Medulla oblongata (tissue), 1 donor: ENCODE results near the gene PLXNA1.

Source experiments
- DNase-seq: peaks from one replicate; pipeline ENCODE4 v3.0.0-alpha.2; 2015; ENCODE audit errors: extremely low spot score

PLXNA1 gene

DNA sequence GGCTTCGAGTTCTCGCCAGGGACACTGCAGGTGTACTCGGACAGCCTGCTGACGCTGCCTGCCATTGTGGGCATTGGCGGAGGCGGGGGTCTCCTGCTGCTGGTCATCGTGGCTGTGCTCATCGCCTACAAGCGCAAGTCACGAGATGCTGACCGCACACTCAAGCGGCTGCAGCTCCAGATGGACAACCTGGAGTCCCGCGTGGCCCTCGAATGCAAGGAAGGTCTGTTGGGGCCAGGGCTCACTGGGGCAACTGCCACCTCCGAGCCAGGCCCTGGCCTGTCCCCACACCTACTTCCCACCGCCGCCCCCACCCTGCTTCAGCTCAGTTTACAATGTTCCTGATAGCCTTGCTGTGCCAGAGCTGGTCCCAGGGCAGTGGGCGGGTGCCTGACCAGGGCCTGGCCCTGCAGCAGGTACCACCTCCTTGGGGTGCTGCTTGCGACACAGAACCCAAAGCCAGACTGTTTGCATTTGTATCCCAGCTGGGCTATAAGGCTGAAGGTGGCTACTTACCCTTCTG, 35.5 kb downstream of the PLXNA1 start:
- no peak for DNase-seq

DNA sequence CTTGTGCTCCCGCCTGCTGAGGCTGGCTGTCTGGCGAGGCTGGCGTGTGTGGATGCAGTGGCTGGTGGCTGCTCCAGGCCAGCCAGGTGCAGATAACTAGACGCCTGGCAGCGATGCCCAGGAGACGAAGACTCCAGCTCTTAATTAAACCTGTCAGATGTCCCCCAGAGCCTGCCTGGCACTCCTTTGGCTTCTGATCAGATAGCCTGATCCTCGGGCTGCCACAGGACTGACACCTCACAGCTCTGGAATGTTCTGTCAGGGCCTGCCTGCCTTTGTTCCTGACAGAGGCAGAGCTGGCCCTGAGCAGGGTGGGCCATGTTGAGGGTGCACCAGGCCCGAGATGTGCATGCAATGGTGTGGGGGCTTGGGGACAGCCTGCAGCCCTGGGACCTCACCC, 36.5 kb downstream of the PLXNA1 start:
- no peak for DNase-seq

DNA sequence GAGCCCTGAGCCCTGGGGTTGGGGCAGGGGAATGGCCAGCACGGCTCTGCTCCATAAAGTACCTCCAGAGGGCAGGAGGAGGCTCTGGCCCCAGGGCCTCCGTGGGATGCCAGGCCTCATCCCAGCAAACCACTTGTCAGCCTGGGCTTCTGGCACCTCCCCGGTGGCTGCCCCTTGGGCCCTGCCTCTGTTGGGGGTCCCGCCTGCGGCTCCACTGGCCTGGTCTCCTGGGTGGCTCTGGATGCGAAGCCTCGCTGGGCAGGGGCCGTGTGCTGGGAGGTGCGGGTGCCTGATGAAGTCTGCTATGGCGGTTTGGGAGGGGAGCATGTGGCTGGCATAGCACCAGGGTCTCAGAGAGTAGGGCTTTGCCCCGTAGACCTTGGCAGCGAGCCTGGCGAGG, 37.6 kb downstream of the PLXNA1 start:
- DNase-seq, result no peak

DNA sequence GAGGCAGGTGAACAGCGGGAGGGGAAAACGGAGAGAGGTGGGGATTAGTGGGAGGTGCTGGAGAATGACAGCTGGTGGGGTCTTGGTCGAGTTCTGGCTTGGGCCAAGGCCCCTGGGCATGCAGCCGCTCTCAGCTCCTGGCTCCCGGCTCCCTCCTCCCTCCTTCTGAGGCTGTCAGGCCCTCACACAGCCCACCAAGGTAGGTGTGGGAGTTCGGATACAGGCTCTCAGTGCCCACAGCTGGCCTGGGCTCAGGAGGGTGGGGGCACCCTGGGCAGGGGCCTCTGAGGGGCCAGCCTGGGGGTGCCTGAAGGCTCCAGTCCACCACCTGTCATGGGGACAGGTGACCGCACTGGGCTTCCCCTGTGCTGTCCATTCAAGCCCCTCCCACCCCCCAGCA, 39.9 kb downstream of the PLXNA1 start:
- no peak for DNase-seq

DNA sequence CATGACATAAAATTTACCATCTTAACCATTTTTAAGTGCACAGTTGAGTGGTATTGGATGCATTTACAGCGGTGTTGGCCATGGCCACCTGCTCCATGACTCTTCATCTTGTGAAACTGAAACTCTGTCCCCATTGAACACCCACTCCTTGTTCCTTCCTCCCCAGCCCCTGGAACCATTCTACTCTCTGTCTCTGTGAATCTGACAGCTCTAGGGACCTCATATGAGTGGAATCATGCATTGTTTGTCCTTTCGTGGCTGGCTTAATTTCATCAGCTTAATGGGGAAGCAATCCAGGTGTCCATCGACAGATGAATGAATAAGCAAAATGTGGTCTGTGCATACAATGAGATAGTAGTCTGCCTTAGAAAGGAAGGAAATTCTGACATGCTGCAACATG, 42.5 kb downstream of the PLXNA1 start:
- DNase-seq, result no peak

DNA sequence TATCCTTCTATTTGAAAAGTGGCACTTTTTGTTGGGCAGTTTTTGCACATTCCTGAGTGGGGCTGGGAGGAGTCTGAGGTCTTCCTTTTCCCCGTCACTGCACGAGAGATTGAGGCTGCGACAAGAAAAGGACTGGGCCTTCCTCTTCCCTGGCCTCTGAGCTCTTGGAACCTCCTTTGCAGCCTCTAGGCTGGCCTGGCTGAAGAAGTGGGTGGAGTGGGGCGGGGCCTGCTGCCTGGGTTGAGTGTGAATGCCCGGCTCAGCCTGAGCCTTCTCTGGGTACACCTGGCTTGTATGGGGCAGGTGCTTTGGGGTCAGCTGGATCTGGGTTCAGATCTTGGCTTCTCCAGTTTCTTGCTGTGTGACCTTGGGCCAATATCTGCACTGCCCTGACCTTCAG, 43.1 kb downstream of the PLXNA1 start:
- DNase-seq, result no peak

DNA sequence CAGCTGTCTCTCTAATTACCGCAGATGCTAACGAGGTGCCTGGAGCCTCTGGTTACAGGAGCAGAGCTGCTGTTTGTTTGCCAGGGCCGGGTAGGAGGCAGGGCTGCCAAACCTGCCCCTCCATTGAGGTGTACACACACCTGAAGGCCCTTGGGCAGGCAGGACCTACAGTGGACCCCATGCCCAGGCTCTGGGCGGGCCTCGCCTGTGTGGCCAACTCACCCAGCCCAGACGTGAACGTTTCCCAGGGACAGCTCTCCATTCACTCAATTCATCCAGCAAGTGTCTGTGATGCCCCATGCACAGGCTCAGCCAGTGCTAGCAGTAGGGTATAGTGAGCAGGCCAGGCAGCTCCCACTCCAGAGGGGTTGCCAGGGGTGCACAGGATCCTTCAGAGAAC, 43.7 kb downstream of the PLXNA1 start:
- no peak for DNase-seq

DNA sequence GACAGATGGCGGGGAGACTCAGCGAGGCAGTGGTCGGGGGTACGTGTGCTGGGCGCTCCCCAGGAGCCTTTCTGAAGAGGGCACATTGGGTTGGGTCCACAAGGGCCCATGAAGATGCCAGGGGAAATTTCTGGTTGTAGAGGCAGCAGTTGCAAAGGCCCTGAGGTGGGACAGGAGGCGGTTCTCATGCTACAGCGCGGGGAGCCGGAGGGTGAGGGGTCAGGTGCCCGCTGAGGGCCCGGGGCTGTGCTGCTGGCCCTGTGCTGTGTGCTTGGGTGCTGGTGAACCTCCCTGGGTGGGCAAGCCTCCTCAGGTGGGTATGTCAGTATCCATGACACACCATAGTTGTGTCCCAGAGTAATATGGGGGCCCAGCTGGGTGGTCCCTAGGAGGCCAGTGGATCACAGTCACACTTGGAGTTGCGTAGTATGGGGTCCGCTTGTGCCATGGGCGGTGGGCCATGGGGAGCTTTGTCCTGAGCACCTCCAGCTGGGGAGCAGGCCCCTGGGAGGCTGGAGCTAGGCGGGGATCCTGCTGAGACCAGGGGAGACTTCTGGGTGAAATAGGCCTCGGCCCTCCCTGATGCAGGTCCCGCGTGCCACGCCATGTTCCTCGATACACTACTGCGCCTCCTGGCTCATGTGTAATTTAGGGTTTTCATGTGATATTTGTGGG, 44.3 kb downstream of the PLXNA1 start:
- DNase-seq, result no peak

DNA sequence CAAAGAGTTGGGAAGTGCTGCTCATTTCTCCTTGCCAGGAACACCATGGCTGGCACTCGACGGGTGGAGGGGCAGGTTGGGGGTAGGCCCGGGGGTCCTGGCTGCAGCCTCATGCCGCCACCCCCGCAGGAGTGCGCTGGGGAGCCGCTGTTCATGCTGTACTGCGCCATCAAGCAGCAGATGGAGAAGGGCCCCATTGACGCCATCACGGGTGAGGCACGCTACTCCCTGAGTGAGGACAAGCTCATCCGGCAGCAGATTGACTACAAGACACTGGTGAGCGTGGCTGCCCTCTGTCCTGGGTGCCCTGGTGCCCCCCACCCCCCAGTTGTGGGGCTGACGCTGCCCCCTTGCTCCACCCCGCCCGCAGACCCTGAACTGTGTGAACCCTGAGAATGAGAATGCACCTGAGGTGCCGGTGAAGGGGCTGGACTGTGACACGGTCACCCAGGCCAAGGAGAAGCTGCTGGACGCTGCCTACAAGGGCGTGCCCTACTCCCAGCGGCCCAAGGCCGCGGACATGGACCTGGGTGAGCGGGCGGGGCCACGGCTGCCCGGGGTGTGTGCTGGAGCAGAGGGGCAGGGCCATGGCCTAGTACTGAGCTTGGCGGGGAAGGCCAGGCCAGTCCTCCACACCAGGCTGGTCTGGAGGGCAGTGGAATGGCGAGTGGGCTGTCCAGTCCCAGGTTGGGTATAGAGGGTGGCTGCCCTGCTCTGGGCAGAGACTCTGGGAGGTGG, 45.1 kb downstream of the PLXNA1 start:
- no peak for DNase-seq

DNA sequence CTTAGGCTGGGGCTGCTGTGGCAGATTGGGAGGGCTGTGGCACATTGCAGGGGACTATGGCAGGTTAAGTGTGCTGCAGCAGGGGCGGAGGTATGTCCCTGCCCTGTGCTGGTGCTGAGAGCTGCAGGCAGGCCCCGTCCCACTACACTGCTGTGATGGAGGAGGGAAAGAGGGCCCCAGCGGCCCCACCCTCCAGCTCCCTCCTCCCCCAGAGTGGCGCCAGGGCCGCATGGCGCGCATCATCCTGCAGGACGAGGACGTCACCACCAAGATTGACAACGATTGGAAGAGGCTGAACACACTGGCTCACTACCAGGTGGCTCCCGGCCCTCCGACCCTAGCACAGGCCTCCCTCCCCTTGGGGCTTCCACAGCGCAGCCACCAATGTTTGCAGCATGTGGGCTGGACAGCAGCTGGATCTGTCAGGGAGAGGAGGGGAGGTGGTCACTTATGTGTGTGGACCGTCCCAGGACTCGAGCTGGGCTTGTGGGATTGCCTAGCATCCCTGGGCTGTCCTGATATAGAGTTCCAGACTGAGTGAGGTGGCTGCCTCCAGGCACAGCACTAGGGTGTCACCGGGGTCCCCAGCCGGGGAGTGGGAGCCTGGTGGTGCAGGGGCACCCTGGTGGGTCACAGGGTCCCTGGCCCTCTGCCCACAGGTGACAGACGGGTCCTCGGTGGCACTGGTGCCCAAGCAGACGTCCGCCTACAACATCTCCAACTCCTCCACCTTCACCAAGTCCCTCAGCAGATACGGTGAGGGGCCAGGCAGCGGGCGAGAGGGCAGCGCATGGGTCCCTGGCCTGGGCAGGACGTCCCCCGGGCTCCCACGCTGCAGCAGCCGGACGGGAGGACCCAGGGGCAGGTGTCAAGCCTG, 46.1 kb downstream of the PLXNA1 start:
- no peak for DNase-seq

DNA sequence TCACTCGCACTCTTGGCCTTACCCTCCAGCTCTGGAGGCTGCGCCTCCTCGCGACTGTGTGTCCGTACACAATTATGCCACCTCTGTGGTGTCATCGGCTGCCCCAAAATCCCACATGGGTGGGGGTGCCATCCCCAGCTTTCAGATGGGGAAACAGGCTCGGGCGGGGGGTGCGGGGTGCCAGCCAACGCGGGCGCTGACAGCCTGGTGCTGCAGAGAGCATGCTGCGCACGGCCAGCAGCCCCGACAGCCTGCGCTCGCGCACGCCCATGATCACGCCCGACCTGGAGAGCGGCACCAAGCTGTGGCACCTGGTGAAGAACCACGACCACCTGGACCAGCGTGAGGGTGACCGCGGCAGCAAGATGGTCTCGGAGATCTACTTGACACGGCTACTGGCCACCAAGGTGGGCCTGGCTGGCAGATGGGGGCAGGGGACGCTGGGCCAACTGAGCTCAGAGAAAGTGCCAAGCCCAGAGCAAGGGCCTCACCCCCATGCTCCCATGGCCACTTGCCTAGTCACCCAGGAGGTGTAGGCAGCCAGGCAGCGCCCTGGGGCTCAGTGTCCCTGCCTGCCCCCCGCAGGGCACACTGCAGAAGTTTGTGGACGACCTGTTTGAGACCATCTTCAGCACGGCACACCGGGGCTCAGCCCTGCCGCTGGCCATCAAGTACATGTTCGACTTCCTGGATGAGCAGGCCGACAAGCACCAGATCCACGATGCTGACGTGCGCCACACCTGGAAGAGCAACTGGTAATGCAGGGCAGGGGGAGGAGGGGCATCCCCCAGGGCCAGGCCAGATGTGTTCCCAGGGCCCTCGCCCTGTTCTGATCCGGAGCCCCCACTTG, 47.0 kb downstream of the PLXNA1 start:
- DNase-seq, result no peak

DNA sequence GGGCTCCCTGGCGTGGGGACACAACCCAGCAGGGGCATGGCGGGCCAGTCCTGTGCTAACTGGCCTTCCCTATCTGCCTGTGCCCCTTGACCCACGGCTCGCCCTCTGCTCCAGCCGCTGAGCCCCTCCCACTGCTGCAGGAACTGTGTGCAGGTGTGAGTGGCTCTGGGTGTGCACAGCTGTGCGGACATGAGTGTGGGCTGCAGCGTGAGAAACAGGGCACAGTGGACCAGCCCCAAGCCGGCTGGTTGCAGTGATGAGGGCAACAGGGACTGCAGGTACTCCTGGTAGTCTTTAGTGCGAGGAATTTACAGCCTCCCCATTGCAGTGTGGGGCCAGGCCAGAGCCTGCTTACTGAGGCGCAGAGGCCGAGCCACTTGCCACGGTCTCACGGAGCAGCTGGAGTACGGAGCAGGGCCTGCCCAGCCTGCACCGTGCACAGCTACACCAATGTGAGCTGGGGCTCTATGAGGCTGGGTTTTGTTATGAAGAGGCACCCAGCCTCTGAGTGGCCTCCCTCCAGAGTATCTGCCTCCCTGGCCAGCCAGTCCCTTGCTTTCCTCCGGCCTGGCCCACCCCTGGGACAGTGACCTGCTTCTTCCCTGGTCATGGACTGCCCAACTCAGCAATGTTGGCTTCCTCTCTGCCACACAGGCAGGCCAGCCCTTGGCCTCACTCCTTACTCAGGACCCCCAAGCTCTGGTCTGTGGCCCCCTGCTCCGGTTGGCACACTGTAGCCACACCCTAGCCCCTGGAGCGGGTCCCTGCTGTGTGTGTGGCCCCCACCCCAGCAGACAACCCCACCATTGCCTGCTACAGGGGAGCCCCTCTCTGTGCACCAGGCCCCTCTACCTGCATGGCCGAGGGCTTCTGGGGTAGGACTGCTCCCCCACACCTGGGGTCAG, 47.8 kb downstream of the PLXNA1 start:
- DNase-seq, result no peak

DNA sequence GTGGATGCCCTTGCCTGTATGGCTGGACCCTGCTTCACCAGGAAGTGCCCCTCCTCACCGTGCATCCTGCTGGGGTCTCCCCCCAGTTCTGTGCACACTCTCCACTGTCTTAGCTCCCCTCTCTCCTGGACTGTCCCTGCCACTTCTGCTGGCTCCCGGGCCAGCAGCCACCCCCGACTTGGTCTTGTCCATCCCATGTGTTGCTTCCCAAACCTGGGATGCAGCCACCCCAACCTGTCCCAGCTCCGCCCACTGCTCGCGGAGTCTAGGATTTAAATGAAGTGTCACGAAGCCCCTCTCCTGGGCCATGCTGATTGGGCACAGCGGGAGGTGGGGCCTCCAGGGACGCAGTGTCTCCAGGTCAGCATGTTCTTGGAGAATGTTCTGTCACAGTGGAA, 48.5 kb downstream of the PLXNA1 start:
- DNase-seq, result no peak

DNA sequence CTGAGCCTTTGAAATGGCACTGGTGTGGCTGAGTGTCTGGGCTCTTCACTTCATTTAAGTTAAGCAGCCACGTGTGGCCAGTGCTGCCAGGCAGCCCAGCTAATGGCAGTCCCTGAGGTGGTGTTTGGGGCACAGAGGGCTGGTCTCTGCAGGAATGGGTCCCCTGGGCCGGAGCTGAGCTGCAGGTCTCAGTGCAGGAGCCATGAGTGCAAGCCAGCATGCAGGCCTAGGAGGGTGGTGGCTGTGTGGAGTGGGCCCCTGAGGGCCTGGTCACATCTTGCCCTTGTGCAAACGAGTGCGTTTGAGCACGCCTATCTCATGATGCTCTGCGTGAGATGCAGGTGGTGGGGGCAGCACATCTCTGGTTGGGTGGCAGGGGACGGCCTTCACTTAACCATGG, 48.9 kb downstream of the PLXNA1 start:
- DNase-seq, result no peak

DNA sequence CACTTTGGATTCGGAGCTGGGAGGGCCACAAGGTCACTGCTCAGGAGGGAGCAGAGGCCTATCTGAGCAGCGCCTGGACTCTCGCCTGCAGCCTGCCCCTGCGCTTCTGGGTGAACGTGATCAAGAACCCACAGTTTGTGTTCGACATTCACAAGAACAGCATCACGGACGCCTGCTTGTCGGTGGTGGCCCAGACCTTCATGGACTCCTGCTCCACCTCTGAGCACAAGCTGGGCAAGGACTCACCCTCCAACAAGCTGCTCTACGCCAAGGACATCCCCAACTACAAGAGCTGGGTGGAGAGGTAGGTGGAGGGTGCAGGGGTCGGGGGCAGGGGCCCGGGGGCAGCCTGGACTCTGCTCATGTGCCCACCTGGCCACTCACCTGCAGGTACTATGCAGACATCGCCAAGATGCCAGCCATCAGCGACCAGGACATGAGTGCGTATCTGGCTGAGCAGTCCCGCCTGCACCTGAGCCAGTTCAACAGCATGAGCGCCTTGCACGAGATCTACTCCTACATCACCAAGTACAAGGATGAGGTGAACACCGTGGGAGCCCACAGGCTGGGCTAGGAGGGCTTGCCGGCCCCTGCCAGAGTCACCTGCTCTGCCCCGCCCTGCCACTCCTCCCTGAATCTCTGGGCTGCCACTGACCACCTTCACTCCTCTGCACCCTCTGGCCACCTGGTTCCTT, 49.5 kb downstream of the PLXNA1 start:
- DNase-seq, result no peak
